PC-9 (cell line): ENCODE results near the gene NRG3. TPM values are rescaled to one million over a fixed set of nuclear protein-coding genes. Genes with fewer than 3 reads are reported as not detected.

Source experiments
- BruUV-seq: library from RNA; stranded (reverse); fragments of 400-500 nt; replicated peaks from 2 replicates; lab custom pipeline; 2021; lab: Mats Ljungman, UMichigan
- CTCF ChIA-PET: fragments of 300-600 bp; sonication (Branson Sonifier 250); formaldehyde crosslinking; loops from one replicate; lab custom pipeline; 2022; ENCODE audit warnings: antibody characterized with exemption; lab: Charles Lee
- POLR2A ChIA-PET: fragments of 300-600 bp; sonication (Branson Sonifier 250); formaldehyde crosslinking; loops from one replicate; lab custom pipeline; 2022; ENCODE audit warnings: antibody characterized with exemption; ENCODE audit not compliant: unreplicated experiment; lab: Charles Lee
- DNase-seq, 2 experiments: peaks; one replicate each; pipeline versions ENCODE4 v3.0.0 to v3.0.0-alpha.2; 2015 to 2022; ENCODE audit warnings: mixed read lengths in 1 of 2
- H2AFZ ChIP-seq: fragments of 200-600 bp; sonication (generic); 2 replicates; pipeline ENCODE4 v1.8.1; 2017; ENCODE audit warnings: antibody characterized with exemption
- H3F3A ChIP-seq: fragments of 200-600 bp; sonication (generic); 2 replicates; pipeline ENCODE4 v1.8.1; 2017; ENCODE audit warnings: antibody characterized with exemption, mild to moderate bottlenecking, low read depth; ENCODE audit not compliant: insufficient read depth
- H3K27ac ChIP-seq: fragments of 200-600 bp; sonication (generic); 2 replicates; pipeline ENCODE4 v1.6.1; 2016; ENCODE audit warnings: mixed run types
- H3K27me3 ChIP-seq: fragments of 200-600 bp; sonication (generic); 2 replicates; pipeline ENCODE4 v1.6.1; 2016; ENCODE audit warnings: low read depth, mixed run types; ENCODE audit not compliant: insufficient read depth
- H3K36me3 ChIP-seq: fragments of 200-600 bp; sonication (generic); 2 replicates; pipeline ENCODE4 v1.6.1; 2016; ENCODE audit warnings: low read depth, mixed run types
- H3K4me1 ChIP-seq: fragments of 200-600 bp; sonication (generic); replicated peaks from 2 replicates; pipeline ENCODE4 v1.6.1; 2016; ENCODE audit warnings: mixed run types; ENCODE audit not compliant: insufficient read depth
- H3K4me2 ChIP-seq: fragments of 200-600 bp; sonication (generic); 2 replicates; pipeline ENCODE4 v1.6.1; 2017; ENCODE audit warnings: mixed run types
- H3K4me3 ChIP-seq: fragments of 200-600 bp; sonication (generic); 2 replicates; pipeline ENCODE4 v1.6.1; 2016; ENCODE audit warnings: mixed run types
- H3K79me2 ChIP-seq: fragments of 200-600 bp; sonication (generic); 2 replicates; pipeline ENCODE4 v1.6.1; 2017; ENCODE audit warnings: low read depth, mixed run types
- H3K9me2 ChIP-seq: fragments of 200-600 bp; sonication (generic); 2 replicates; pipeline ENCODE4 v1.8.1; 2017; ENCODE audit warnings: mild to moderate bottlenecking; ENCODE audit not compliant: insufficient read depth
- H3K9me3 ChIP-seq: fragments of 200-600 bp; sonication (generic); 2 replicates; pipeline ENCODE4 v1.8.1; 2016; ENCODE audit warnings: low read depth; ENCODE audit not compliant: insufficient read depth
- H4K20me1 ChIP-seq: fragments of 200-600 bp; sonication (generic); 2 replicates; pipeline ENCODE4 v1.8.1; 2017; ENCODE audit not compliant: insufficient read depth
- EZH2 ChIP-seq: fragments of 200-600 bp; sonication (generic); IDR thresholded peaks from 2 replicates; pipeline ENCODE4 v1.8.0; 2017; ENCODE audit warnings: antibody characterized with exemption, low read depth
- intact Hi-C: fragments of 100-400 bp; cut with micrococcal nuclease; formaldehyde crosslinking; loops from one replicate; pipeline ENCODE4 v1.10.0; 2022; ENCODE audit not compliant: unreplicated experiment
- total RNA-seq: library from RNA; stranded (reverse); gene quantifications from 2 replicates; pipeline ENCODE4 v1.2.3, GENCODE V29; 2021
- TF ChIP-seq, protein P1 (sequence below): fragments of 200-600 bp; sonication (generic); conservative IDR thresholded peaks from 2 replicates; pipeline ENCODE4 v1.6.1; 2017; ENCODE audit warnings: mixed run types, antibody characterized with exemption, mild to moderate bottlenecking, moderate library complexity

NRG3 gene
- total RNA-seq, 1 experiment from 2014 or later, result not detected

DNA sequence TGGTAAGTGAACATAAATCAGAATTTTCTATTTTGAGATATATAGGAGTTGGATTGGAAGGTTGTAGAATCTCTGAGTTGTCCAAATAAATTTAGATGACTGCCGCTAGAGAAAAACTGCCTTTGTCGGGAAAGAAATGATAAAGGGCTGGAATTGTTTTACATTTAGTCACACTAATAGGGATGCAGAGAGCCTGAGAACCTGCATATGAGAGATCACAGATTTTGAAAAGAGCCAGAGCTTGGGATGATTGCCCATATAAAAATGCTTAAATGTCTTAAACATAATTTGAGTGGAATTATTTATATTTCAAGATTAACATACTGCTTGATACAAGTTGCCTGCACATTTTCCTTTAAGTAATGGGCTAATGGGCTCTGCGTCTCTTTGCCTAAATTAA, 660.5 kb downstream of the NRG3 start:
- Histone ChIP-seq H3K27ac (no peak overlapping the region), H3K27me3 (0 out of 2 replicates have a peak, but pooled peaks cover 4% of the 10 kb centered on the region), H3K9me3 (no peaks in the 10 kb centered on the region), H2AFZ (no peak overlapping the region), H4K20me1 (no peaks in the 10 kb centered on the region), H3K9me2 (no peaks in the 10 kb centered on the region; the same call in 1 of the 2 replicates), H3K4me2 (no peak overlapping the region), H3K4me1 (no peaks in the 10 kb centered on the region), H3K79me2 (no peaks in the 10 kb centered on the region), H3K4me3 (no peak overlapping the region), H3K36me3 (no peaks in the 10 kb centered on the region), H3F3A (no peaks in the 10 kb centered on the region)
- ChIA-PET POLR2A (no interaction called here), CTCF (no interaction called here)
- no TSS peak for BruUV-seq
- DNase-seq, result no peak
- intact Hi-C loops, result no loop called here
- TF ChIP-seq, protein P1, sequence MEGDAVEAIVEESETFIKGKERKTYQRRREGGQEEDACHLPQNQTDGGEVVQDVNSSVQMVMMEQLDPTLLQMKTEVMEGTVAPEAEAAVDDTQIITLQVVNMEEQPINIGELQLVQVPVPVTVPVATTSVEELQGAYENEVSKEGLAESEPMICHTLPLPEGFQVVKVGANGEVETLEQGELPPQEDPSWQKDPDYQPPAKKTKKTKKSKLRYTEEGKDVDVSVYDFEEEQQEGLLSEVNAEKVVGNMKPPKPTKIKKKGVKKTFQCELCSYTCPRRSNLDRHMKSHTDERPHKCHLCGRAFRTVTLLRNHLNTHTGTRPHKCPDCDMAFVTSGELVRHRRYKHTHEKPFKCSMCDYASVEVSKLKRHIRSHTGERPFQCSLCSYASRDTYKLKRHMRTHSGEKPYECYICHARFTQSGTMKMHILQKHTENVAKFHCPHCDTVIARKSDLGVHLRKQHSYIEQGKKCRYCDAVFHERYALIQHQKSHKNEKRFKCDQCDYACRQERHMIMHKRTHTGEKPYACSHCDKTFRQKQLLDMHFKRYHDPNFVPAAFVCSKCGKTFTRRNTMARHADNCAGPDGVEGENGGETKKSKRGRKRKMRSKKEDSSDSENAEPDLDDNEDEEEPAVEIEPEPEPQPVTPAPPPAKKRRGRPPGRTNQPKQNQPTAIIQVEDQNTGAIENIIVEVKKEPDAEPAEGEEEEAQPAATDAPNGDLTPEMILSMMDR, result no peak
- TF ChIP-seq EZH2, result no peak

DNA sequence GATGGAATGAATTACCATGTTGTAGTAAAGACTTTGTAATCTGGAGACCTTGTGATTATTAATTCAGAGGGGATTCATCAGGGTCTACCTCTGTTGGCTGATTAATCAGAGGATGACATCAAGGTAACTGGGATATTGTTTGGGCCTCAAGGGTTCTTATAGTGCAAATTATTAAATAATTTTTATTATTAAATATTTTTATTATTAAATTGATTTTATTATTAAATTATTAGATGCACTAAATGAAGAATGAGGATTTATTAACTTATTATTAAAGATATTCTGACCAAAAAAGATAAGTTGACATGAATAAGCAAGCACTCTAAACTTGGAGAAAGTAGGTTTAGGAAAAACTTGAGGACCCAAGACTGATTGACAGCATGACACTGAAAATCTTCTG, 661.7 kb downstream of the NRG3 start:
- H3K36me3 ChIP-seq, result no peaks in the 10 kb centered on the region
- no peaks in the 10 kb centered on the region for H3K9me3 ChIP-seq
- no peaks in the 10 kb centered on the region; the same call in 1 of the 2 replicates for H3K9me2 ChIP-seq
- no TSS peak for BruUV-seq
- ChIA-PET CTCF (no interaction called here), POLR2A (no interaction called here)
- TF ChIP-seq EZH2, result no peak
- TF ChIP-seq, protein P1, result no peak
- no peaks in the 10 kb centered on the region for H3F3A ChIP-seq
- no peak for DNase-seq
- intact Hi-C loops, result no loop called here
- H4K20me1 ChIP-seq, result no peaks in the 10 kb centered on the region
- no peaks in the 10 kb centered on the region for H3K79me2 ChIP-seq
- H3K27ac ChIP-seq, result no peak overlapping the region
- 0 out of 2 replicates have a peak, but pooled peaks cover 4% of the 10 kb centered on the region for H3K27me3 ChIP-seq
- H2AFZ ChIP-seq, result no peak overlapping the region
- no peak overlapping the region for H3K4me2 ChIP-seq
- H3K4me3 ChIP-seq, result no peak overlapping the region
- no peaks in the 10 kb centered on the region for H3K4me1 ChIP-seq

DNA sequence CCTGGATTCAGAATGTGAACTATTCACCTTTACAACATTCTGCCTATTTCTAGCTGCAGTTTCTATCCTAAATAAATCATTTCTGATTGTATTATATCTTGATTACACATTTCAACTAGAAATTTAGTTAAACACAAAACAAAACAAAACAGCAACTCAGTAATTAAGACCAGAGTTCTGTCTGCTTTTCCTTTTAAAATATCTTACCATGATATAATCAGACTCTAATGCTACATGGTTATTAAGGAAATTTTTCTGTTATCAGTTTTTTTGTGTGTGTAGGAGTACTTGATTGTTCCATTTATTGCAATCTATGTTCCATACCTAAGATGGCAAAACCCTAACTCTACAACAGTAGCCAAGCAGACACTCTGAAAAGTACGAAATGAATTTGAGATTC, 663.3 kb downstream of the NRG3 start:
- Histone ChIP-seq H3K4me3 (no peak overlapping the region), H3K9me3 (no peaks in the 10 kb centered on the region), H3K9me2 (no peaks in the 10 kb centered on the region), H2AFZ (no peak overlapping the region), H3K79me2 (no peaks in the 10 kb centered on the region), H3K4me1 (no peaks in the 10 kb centered on the region), H3K27me3 (0 out of 2 replicates have a peak, but pooled peaks cover 4% of the 10 kb centered on the region), H4K20me1 (no peaks in the 10 kb centered on the region), H3K36me3 (no peaks in the 10 kb centered on the region), H3K27ac (no peak overlapping the region), H3K4me2 (no peak overlapping the region), H3F3A (no peaks in the 10 kb centered on the region)
- intact Hi-C loops, result no loop called here
- no TSS peak for BruUV-seq
- ChIA-PET CTCF (no interaction called here), POLR2A (no interaction called here)
- TF ChIP-seq, protein P1, result no peak
- DNase-seq, result no peak
